CD4-positive, CD25-positive, alpha-beta regulatory T cell (primary cell): Measurements from ENCODE around the gene ZFR. TPM values are rescaled to one million over a fixed set of nuclear protein-coding genes. Genes with fewer than 3 reads are reported as not detected.
A peak's percentile ranks its signal among the peaks of the same experiment; 100 is the strongest.

Experiments used
- ATAC-seq, 2 donors: fragments of 150-1000 bp; cut with Tn5 transposase; one replicate each; pipeline ENCODE4 v1.10.0; 2021; ENCODE audit warnings: low read depth in 2 of 2, moderate number of reproducible peaks in 2 of 2, moderate library complexity in 1 of 2
- DNase-seq, 3 donors: peaks; one replicate each; pipeline versions ENCODE4 v3.0.0 to v3.0.0-alpha.2; 2012 to 2022; ENCODE audit warnings: mixed read lengths in 1 of 3
- H3K27ac ChIP-seq: one replicate; pipeline ENCODE4 v1.7.0; 2013; ENCODE audit warnings: mild to moderate bottlenecking, low read length; ENCODE audit not compliant: insufficient read depth, poor library complexity, severe bottlenecking
- H3K27me3 ChIP-seq: one replicate; pipeline ENCODE4 v1.7.0; 2013; ENCODE audit warnings: low read length; ENCODE audit not compliant: control insufficient read depth, insufficient read depth
- H3K36me3 ChIP-seq: one replicate; pipeline ENCODE4 v1.7.0; 2013; ENCODE audit warnings: mild to moderate bottlenecking, low read length, moderate library complexity; ENCODE audit not compliant: control insufficient read depth, insufficient read depth
- H3K4me1 ChIP-seq: 2 replicates; pipeline ENCODE4 v1.7.0; 2013; ENCODE audit warnings: mild to moderate bottlenecking, low read length; ENCODE audit not compliant: insufficient read depth, control insufficient read depth, poor library complexity, severe bottlenecking
- H3K4me3 ChIP-seq: one replicate; pipeline ENCODE4 v1.7.0; 2013; ENCODE audit warnings: low read depth, mild to moderate bottlenecking, low read length, moderate library complexity
- H3K9me3 ChIP-seq, 2 experiments: 1 replicate in 1 of 2; 2 replicates in 1 of 2; pipeline ENCODE4 v1.7.0; 2013; ENCODE audit warnings: low read length in 2 of 2, mild to moderate bottlenecking in 1 of 2, moderate library complexity in 1 of 2; ENCODE audit not compliant: control insufficient read depth in 2 of 2
- H3K27ac Mint-ChIP-seq, 3 donors: one replicate each; pipeline ENCODE4 v1.8.0; 2020 to 2022; ENCODE audit warnings: mild to moderate bottlenecking in 3 of 3, mixed read lengths in 3 of 3, moderate library complexity in 2 of 3
- H3K27me3 Mint-ChIP-seq: one replicate; pipeline ENCODE4 v1.8.0; 2022; ENCODE audit warnings: mild to moderate bottlenecking, mixed read lengths
- H3K36me3 Mint-ChIP-seq: one replicate; pipeline ENCODE4 v1.8.0; 2020; ENCODE audit warnings: mixed read lengths
- H3K4me1 Mint-ChIP-seq, 4 donors: one replicate each; pipeline ENCODE4 v1.8.0; 2020 to 2022; ENCODE audit warnings: mixed read lengths in 4 of 4, mild to moderate bottlenecking in 1 of 4
- H3K4me3 Mint-ChIP-seq, 4 donors: one replicate each; pipeline ENCODE4 v1.8.0; 2020 to 2022; ENCODE audit warnings: mild to moderate bottlenecking in 4 of 4, mixed read lengths in 4 of 4, moderate library complexity in 3 of 4
- H3K9me3 Mint-ChIP-seq, 7 donors: one replicate each; pipeline ENCODE4 v1.8.0; 2020 to 2022; ENCODE audit warnings: mixed read lengths in 7 of 7, mild to moderate bottlenecking in 3 of 7, moderate library complexity in 2 of 7
- polyA plus RNA-seq, 4 donors: library from polyadenylated mRNA; unstranded; fragments of 300-500 nt; fragmentation: Illumina TruSeq; gene quantifications; one replicate each; pipeline ENCODE4 v1.2.3, GENCODE V29; 2021
- total RNA-seq: library from RNA; stranded (reverse); gene quantifications from one replicate; pipeline ENCODE4 v1.2.3, GENCODE V29; 2022

ZFR gene
- total and polyA plus RNA-seq, 5 donors from 2014 or later: 63.6 to 84.8 (median 74.2) TPM

DNA sequence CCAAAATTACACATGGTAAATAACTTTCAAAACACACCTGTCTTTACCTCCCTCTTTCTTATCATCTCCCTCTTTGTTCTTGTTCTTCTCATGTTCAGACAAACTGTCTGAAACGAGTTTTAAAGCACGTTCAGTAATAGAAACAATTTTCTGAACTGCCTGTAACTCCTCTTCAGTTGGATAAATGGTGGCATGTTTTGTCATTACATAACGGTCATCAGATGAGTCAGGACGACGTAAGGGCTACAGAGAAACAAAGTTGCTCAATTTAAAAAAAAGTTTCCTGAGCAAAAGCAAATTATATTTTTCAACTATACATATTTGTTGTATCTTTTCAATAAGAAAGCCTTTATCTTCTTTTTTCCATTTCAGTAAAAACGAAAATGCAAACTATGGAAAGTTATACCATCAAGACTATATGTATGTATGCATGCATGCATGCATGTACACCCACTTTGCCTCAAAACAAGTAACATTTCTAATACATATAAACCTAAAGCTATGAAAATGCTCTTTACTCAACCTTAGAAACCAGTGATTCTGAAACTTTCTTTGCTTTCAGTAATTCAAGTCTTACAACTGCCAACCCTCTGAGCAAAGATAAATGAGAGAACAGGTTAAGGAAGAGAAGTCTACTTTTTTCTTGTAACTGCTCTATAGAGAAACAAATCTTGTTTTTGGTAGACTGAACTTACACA, 56.0 kb downstream of the ZFR start:
- ATAC-seq (no peak), DNase-seq (peak in 1 of 3 donors; percentile 5)
- no peaks in the 10 kb centered on the region for H3K27me3 ChIP-seq
- Mint-ChIP-seq H3K9me3 (no peaks in the 10 kb centered on the region), H3K4me1 (peaks cover 9 to 15% (median 11%) of the 10 kb centered on the region in 4 donors), H3K36me3 (peaks cover 33% of the 10 kb centered on the region), H3K27ac (peak overlapping the region; percentile 1 to 90 (median 57)), H3K27me3 (no peaks in the 10 kb centered on the region), H3K4me3 (no peak overlapping the region)
- H3K27ac ChIP-seq: no peak overlapping the region
- peaks cover 4% of the 10 kb centered on the region for H3K4me1 ChIP-seq
- H3K36me3 ChIP-seq: peaks cover 96% of the 10 kb centered on the region
- no peaks in the 10 kb centered on the region for H3K9me3 ChIP-seq
- H3K4me3 ChIP-seq: no peak overlapping the region

DNA sequence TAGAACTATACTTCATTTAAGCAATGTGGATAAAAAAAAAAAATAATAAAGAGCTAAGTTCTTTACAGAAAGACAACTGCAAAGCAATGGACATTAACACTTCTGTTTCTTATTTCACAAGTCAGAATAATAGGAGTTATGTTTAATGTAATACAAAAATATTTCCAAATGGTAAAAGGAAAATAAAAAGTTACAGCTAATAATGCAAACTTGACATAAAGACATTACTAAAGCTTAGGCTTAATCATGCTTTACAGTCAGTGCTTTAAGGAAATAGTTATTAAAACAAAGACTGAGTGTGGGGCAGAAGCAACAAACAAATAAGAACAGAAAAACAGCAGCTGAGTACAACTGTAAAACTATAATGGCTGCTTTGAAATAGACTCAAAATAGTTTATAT, 56.7 kb downstream of the ZFR start:
- Mint-ChIP-seq H3K9me3 (no peaks in the 10 kb centered on the region), H3K27me3 (no peaks in the 10 kb centered on the region), H3K27ac (no peak overlapping the region), H3K4me1 (peaks cover 9 to 16% (median 11%) of the 10 kb centered on the region in 4 donors), H3K36me3 (peaks cover 34% of the 10 kb centered on the region), H3K4me3 (no peak overlapping the region)
- Histone ChIP-seq H3K4me3 (no peak overlapping the region), H3K9me3 (no peaks in the 10 kb centered on the region), H3K27ac (no peak overlapping the region), H3K4me1 (peaks cover 4% of the 10 kb centered on the region), H3K36me3 (peaks cover 96% of the 10 kb centered on the region), H3K27me3 (no peaks in the 10 kb centered on the region)
- DNase-seq (no peak), ATAC-seq (no peak)

DNA sequence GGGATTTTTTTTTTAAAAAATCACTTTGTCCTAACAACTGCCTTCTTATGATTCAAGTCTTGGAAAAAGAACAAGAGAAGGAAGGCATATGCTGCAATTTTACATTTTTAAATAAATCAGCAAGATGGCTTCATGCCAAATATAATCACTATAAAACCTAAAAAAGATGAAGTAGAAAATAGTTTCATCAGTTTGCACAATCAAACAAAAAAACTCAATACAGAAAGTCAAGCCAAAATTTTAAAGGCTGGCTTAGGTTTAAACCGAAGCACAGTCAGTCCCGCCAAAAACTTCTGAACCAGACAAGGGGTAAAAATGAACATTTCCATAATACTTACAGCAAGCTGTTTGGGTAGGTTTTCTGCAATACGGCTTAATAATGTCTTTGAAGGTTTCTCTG, 57.3 kb downstream of the ZFR start:
- H3K27me3 Mint-ChIP-seq: no peaks in the 10 kb centered on the region
- peaks cover 34% of the 10 kb centered on the region for H3K36me3 Mint-ChIP-seq
- Histone ChIP-seq H3K27ac (no peak overlapping the region), H3K4me3 (no peak overlapping the region), H3K9me3 (no peaks in the 10 kb centered on the region), H3K27me3 (no peaks in the 10 kb centered on the region), H3K4me1 (peaks cover 4% of the 10 kb centered on the region), H3K36me3 (peaks cover 96% of the 10 kb centered on the region)
- no peak for ATAC-seq
- no peak overlapping the region for H3K4me3 Mint-ChIP-seq
- H3K27ac Mint-ChIP-seq: no peak overlapping the region
- no peaks in the 10 kb centered on the region for H3K9me3 Mint-ChIP-seq
- peaks cover 9 to 16% (median 11%) of the 10 kb centered on the region in 4 donors for H3K4me1 Mint-ChIP-seq
- DNase-seq: no peak

DNA sequence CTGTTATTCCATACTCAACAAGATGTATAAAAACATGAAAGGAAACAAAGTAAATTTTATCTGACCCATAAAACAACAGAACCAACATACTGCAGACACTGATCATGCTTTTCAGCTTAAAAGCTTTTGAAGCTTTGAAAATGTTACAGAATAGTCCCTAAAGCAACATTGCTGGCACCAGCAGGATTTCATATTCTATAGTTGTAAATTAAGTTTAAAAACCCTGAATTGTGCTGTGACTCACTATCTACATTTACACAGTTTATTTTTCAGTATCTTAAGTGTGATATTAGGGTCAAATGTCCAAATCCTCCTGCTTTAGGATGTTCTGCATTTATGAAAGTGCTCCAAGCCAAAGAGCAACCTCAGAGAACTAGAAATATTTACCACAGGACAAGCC, 59.9 kb downstream of the ZFR start:
- H3K4me1 ChIP-seq: peaks cover 4% of the 10 kb centered on the region
- ATAC-seq (no peak), DNase-seq (no peak)
- no peaks in the 10 kb centered on the region for H3K27me3 ChIP-seq
- H3K4me1 Mint-ChIP-seq: peaks cover 7 to 16% (median 13%) of the 10 kb centered on the region in 4 donors
- H3K4me3 Mint-ChIP-seq: no peak overlapping the region
- peak overlapping the region in 1 of 3 donors; percentile 31 for H3K27ac Mint-ChIP-seq
- peaks cover 24% of the 10 kb centered on the region for H3K36me3 Mint-ChIP-seq
- peaks cover 82% of the 10 kb centered on the region for H3K36me3 ChIP-seq
- H3K27me3 Mint-ChIP-seq: no peaks in the 10 kb centered on the region
- no peak overlapping the region for H3K27ac ChIP-seq
- H3K9me3 ChIP-seq: no peaks in the 10 kb centered on the region
- H3K4me3 ChIP-seq: no peak overlapping the region
- H3K9me3 Mint-ChIP-seq: no peaks in the 10 kb centered on the region

DNA sequence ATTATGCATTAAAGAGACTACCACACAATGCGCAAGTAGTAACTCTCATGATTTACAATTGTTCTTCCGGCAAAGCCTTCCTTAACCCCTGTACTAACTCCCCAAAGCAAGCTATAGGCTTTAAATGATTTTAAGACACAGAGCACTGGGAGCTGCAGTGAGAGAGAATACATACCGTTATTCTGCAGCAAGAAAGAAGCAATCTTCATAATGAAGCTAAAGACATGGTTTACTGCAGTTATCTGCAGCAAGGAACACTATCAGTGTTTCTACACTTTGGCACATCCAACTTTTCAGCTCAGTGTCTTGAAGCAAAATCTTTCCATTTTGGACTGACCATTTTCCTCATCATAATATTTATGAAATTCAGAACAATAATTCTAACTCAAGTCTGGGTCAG, 61.0 kb downstream of the ZFR start:
- no peak for DNase-seq
- peaks cover 3 to 16% (median 10%) of the 10 kb centered on the region in 4 donors for H3K4me1 Mint-ChIP-seq
- no peak for ATAC-seq
- H3K4me3 Mint-ChIP-seq: no peak overlapping the region
- no peaks in the 10 kb centered on the region for H3K27me3 Mint-ChIP-seq
- no peaks in the 10 kb centered on the region for H3K9me3 ChIP-seq
- H3K4me3 ChIP-seq: no peak overlapping the region
- no peak overlapping the region for H3K27ac ChIP-seq
- no peaks in the 10 kb centered on the region for H3K9me3 Mint-ChIP-seq
- H3K36me3 Mint-ChIP-seq: peaks cover 23% of the 10 kb centered on the region
- no peak overlapping the region for H3K27ac Mint-ChIP-seq
- no peaks in the 10 kb centered on the region for H3K4me1 ChIP-seq
- H3K36me3 ChIP-seq: peaks cover 82% of the 10 kb centered on the region
- H3K27me3 ChIP-seq: no peaks in the 10 kb centered on the region

DNA sequence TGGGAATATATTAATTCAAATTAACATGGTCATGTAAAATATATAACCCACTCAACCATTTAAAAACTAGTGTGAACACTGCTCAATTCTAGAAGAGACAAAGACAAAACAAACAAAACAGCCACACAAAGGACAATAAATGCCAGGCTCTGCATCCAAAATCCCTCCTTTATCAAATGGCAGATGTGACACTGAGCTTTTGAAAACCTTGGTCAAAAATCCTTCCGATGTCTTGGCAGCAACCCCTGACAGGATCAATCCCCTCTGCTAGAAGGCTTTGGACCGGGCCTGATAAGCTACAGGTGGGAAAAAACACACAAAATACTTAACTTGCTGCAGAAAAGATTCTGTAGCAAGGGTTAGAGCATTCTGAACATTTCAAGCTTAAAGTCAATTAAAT, 61.5 kb downstream of the ZFR start:
- Mint-ChIP-seq H3K27ac (peak overlapping the region in 1 of 3 donors; percentile 17), H3K9me3 (no peaks in the 10 kb centered on the region), H3K4me3 (no peak overlapping the region), H3K36me3 (peaks cover 25% of the 10 kb centered on the region), H3K27me3 (no peaks in the 10 kb centered on the region), H3K4me1 (peaks cover 3 to 12% (median 7%) of the 10 kb centered on the region in 4 donors)
- Histone ChIP-seq H3K27me3 (no peaks in the 10 kb centered on the region), H3K27ac (no peak overlapping the region), H3K4me1 (no peaks in the 10 kb centered on the region), H3K4me3 (no peak overlapping the region), H3K9me3 (no peaks in the 10 kb centered on the region), H3K36me3 (peaks cover 81% of the 10 kb centered on the region)
- DNase-seq (no peak), ATAC-seq (no peak)

DNA sequence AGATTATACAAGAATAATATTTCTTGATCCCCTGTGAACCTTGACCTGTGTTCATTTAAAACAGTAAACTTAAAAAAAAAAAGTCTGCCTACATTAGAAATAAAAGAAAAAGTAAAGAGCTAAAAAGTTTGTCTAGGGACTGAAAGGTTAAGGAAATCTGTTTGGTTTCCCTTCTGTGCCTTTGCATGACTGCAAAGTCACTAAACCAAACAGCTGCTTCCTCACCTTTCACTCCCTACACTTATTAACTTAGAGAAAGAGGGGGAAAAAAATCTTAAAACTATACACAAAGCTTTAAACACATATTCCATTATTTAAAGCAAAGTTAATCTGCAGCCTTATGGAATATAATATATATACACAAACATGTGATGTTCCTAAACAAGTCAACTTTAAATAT, 65.1 kb downstream of the ZFR start:
- DNase-seq (no peak), ATAC-seq (no peak)
- no peaks in the 10 kb centered on the region for H3K4me1 ChIP-seq
- Mint-ChIP-seq H3K9me3 (no peaks in the 10 kb centered on the region), H3K4me3 (no peak overlapping the region), H3K36me3 (peaks cover 24% of the 10 kb centered on the region), H3K4me1 (peaks cover 0 to 9% (median 4%) of the 10 kb centered on the region in 4 donors), H3K27ac (peak overlapping the region in 2 of 3 donors; percentile 7 to 8), H3K27me3 (no peaks in the 10 kb centered on the region)
- H3K9me3 ChIP-seq: no peaks in the 10 kb centered on the region
- H3K36me3 ChIP-seq: peaks cover 54% of the 10 kb centered on the region
- no peaks in the 10 kb centered on the region for H3K27me3 ChIP-seq
- no peak overlapping the region for H3K27ac ChIP-seq
- no peak overlapping the region for H3K4me3 ChIP-seq

DNA sequence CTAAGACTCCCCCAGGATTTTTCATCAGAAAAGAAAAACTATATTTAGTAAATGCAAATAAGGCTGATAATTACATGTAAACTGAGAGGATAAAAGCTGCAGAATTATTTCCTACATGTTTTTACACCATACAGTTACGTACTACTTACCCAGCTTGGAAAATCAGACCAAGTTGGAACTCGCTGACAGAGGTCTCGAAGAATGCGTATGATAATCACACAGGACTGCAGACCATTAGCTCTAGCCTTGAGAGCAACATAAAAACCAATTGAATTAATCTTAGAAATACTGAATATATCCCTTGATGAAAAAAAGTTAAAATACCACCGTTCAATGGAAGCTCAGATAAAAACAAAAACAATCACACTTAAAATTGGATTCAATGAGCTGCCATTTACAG, 65.6 kb downstream of the ZFR start:
- Histone ChIP-seq H3K36me3 (peaks cover 51% of the 10 kb centered on the region), H3K4me1 (no peaks in the 10 kb centered on the region)
- peaks cover 23% of the 10 kb centered on the region for H3K36me3 Mint-ChIP-seq

More for the DNA sequence above, 65.6 kb downstream of the ZFR start:
- Mint-ChIP-seq H3K9me3 (no peaks in the 10 kb centered on the region), H3K27ac (peak overlapping the region in 1 of 3 donors; percentile 7), H3K4me1 (peaks cover 0 to 8% (median 4%) of the 10 kb centered on the region in 4 donors), H3K27me3 (no peaks in the 10 kb centered on the region), H3K4me3 (no peak overlapping the region)
- H3K27ac ChIP-seq: no peak overlapping the region
- no peak for ATAC-seq
- H3K4me3 ChIP-seq: no peak overlapping the region
- H3K27me3 ChIP-seq: no peaks in the 10 kb centered on the region
- no peak for DNase-seq
- H3K9me3 ChIP-seq: no peaks in the 10 kb centered on the region
